Stimulated activated CD4-positive, alpha-beta T cell treated with anti-CD3 and anti-CD28 coated beads, TNF-alpha, amount 100 ng/mL, for 48 hours (primary cell): ENCODE measurements around the gene ZACN.

Source experiments
- DNase-seq, 3 donors: peaks; one replicate each; pipeline ENCODE4 v3.0.0-alpha.2; 2020; ENCODE audit warnings: low read depth in 3 of 3

The ZACN gene

GRCh38 chr17:76102944-76103273 lies 23.9 kb downstream of the ZACN start:
- DNase-seq = no peak

DNA sequence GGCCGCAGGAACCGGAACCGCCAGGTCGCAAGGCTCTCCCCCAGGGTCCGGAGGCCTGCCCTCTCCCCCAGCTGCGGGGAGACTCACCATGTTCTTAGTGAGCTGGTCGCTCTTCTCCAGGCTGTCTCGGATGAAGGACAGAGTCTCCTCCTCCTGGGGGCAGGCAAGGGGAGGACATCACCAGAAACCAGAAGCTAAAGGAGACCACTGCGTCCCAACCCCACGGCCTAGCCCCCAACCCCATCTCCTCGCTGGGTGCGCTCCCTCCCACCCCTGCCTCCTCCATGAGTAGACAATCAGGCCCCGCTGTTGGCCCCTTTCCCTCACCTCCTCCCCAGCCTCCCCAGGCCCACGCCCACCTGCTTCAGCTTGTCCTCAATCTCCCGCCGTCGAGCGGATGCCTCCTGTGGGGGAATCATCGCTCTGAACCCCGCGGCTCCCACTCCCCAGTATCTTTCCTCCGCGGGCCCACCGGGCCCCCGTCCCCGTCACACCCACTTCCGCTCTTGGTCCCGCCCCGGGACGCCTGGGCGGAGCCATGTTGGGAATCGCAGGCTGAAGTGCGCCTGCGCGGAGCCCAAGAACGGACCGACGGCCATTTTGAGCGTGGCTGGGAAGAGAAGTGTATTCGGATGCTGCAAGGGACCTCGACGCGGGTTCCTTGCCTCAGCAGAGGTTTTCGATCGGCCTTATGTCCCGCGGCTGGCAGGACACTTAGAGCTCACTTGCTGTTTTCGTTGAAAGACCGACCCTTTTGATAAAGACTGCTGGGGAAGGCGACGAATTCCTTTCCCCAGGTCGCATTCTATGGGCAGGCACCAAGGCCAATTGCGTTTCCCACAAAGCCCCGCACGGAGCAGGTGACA lies 24.5 kb downstream of the ZACN start, which contains the start of gene EXOC7:
Gene EXOC7 (minus strand): TSS at position 514 of the 866 bp plus-strand sequence. CDS start 95 bp downstream, at position 419.
- peak; percentile 76 to 85 (median 85) for DNase-seq

- DNase-seq = no peak
These were observed 25.3 kb downstream of the ZACN start for GRCh38 chr17:76104140-76104895.

DNA sequence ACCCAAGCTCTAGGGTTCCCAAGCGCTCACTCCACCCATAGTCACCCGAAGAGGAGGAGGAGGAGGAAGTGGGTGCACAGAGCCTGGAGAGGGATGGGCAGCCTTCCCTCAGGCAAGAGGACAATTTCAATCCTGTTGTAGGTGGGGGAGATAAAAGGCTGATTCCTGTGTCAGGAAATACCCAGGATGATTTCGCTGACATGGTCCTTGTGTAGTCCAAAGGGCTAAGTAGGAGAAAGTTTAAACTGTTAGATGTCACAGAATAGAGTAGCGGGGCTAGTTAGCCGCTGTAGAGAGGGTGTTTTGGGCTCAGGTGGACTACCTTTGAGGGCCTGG lies 25.9 kb downstream of the ZACN start:
- DNase-seq = no peak

DNA sequence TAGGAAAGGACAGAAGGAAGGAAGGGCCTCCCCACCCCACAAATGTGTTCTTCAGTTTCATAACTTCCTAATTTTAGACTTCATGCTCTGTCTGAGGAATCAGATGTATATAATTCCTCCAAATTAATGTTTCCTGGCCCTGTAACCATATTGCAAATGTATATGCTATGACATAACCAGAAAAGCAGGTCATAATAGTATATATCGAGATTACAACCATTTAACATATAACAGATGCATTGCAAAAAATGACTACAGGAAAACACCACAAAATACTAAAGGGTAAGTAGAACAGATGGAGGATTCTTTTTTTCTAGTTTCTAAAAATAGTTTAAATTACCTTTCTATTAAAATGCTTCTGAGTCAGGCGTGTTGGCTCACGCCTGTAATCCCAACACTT lies 27.7 kb downstream of the ZACN start:
- no peak for DNase-seq

DNA sequence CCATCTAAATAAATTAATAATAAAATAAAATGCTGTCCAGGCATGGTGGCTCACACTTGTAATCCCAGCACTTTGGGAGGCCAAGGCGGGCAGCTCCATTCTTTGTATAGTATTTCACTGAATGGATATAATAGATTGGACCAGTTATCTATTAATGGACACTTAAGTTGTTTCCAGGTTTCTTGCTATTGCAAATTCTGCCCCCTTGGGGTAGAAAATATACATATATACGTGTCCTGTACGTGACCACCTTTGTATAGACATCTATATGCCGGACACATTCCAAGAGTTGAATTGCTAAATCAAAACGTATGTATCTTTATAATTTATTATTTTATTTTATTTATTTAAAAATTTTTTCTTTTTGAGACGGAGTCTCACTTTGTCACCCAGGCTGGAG lies 28.5 kb downstream of the ZACN start:
- no peak for DNase-seq

- no peak for DNase-seq
These were observed 33.0 kb downstream of the ZACN start for GRCh38 chr17:76111956-76112355.

DNA sequence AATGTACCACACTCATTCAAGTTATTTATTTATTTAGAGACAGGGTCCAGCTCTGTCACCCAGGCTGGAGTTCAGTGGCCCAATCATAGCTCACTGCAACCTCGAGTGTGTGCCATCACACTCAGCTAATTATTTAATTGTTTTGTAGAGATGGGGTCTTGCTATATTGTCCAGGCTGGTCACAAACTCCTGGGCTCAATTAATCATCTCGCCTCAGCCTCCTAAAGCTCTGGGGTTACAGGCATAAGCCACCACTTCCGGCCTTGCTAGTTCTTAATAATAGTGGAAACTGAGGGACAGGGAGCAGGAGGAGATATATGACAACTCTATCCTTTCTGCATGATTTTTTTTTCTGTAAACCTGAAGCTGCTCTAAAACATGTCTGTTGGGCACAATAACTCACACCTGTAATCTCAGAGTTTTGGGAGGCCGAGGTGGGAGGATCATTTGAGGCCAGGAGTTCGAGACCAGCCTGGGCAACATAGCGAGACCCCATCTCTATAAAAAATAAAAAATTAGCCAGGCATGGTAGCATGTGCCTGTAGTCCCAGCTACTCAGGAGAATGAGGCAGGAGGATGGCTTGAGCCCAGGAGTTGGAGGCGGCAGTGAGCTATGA lies 36.3 kb downstream of the ZACN start:
- DNase-seq = no peak

GRCh38 chr17:76119409-76120371 lies 40.7 kb downstream of the ZACN start:
- no peak for DNase-seq

DNA sequence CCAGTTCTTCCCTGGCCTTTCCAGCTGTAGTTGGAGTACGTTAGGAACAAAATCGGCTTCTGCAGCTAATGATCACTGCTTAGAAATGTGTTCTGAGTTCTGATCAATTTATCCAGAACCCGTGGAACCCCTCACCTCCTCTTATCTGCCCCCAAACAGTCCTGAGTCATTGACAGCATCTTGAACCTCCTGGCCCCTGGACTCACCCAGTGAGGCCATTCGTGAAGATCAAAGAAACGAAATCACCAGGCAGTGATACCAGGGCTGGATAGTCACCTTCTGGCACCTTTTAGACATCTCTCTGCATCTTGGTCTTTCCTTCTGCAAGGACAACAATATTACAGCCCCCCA lies 41.7 kb downstream of the ZACN start:
- DNase-seq = no peak

- DNase-seq = no peak
These were observed 43.0 kb downstream of the ZACN start for GRCh38 chr17:76121932-76122430.

- DNase-seq = no peak
These were observed 43.6 kb downstream of the ZACN start for GRCh38 chr17:76122431-76123190.

DNA sequence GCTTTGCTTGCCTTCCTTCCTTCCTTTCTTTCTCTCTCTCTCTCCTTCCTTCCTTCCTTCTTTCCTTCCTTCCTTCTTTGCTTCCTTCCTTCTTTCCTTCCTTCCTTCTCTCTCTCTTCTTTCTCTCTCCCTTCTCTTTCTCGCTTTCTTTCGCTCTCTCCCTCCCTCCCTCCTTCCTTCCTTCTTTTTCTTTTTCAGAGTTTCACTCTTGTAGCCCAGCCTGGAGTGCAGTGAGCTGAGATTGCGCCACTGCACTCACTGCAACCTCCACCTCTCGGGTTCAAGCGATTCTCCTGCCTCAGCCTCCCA lies 44.2 kb downstream of the ZACN start:
- DNase-seq = no peak

DNA sequence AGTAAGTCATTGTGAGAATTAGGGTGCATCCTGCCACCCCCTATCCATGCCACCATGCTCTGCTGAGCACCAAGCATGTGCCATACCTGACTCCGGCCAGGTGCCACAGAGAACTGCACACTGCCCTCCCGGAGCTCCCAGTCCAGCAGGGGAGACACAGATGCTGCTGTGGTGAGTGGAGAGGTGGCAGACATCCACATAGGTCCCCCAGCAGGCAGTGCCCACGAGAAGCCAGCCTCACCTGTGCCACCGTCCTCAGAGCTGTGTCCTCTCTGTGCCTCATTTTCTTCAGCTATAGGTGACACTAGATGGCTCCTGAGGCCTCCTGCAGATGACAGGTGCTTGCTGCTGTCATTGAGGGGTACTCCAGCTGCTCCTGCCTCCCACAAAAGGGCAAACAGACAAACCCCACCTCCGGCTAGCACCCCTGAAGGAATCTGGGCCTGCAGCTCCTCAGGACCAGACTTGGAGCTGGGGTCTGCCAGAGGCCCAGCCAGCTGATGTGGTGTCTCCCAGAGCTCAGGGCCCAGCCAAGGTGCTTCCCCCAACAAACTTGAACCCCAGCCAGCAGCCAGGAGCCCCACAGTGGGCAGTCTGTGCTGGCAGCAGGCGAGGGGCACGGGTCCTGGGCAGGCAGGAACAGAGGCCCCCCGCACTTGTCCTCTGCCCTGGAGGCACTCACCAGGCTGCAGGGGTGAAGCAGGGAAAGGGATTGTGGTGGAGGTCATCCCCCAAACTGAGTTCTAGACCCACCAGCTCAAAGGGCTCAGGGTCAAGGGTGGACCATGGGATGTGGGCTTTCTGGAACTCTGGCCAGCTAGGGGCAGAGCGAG lies 45.0 kb downstream of the ZACN start:
- DNase-seq = no peak

GRCh38 chr17:76124582-76125390 lies 45.8 kb downstream of the ZACN start:
- no peak for DNase-seq

GRCh38 chr17:76125391-76125675 lies 46.4 kb downstream of the ZACN start:
- no peak for DNase-seq

GRCh38 chr17:76125922-76126321 lies 46.9 kb downstream of the ZACN start:
- no peak for DNase-seq

GRCh38 chr17:76130473-76130872 lies 51.5 kb downstream of the ZACN start:
- DNase-seq = no peak

DNA sequence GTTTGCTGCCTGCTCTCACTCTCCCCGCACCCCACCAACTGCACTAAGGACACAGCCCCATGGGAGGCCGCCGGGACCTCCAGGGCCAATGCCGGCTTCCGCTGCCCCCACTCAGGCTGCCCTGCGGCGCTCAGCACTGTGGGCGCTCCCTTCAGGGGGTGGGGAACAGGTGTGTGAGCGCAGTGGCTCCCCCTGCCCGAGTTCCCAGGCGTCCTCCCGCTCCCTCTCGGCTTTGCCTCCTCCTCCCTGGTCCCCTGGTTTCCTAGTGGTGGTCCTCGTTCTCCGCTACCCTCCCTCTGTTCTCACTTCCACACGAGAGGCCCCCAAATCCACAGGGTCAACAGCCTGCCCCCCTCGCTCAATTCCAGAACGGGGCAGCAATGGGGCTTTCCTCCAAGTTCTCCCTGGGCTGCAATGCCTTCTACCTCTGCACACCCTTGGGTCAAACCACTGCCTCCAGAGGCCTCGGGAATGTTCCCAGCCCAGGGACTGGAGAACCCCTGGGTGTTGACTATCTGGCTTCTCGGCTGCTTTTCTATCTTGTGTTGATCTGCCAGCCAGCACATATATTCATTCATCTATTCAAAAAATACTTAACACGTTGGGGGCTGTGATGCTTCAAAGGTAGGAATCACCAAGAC lies 52.2 kb downstream of the ZACN start:
- no peak for DNase-seq
